ENCODE results near the gene ZNF574. TPM values are rescaled to one million over a fixed set of nuclear protein-coding genes. Genes with fewer than 3 reads are reported as not detected.

The ZNF574 gene
- polyA plus RNA-seq, 1 donor (not counting 4 experiments of a cell fraction or from before 2014, with no cell fraction given), result 6.8 TPM

GRCh38 chr19:42091300-42091699, 15.3 kb downstream of the ZNF574 start:
- no peak for TF ChIP-seq EZH2 (IDR thresholded peaks at IDR 0.05; ENCODE audit: low read length)
- no peak for TF ChIP-seq CTCF (optimal IDR thresholded peaks at IDR 0.05 in 1 of 3, IDR thresholded peaks at IDR 0.05 in 1 of 3, conservative IDR thresholded peaks at IDR 0.05 in 1 of 3; ENCODE audit: extremely low read depth in 1 of 3, insufficient read depth in 2 of 3, low read length in 3 of 3)
- H3K27me3 ChIP-seq (ENCODE audit: control insufficient read depth, extremely low read depth, insufficient read depth, low read length), result no peaks in the 10 kb centered on the region
- H3K27ac ChIP-seq (ENCODE audit: control insufficient read depth, insufficient read depth, low read length), result no peak overlapping the region
- H3K9ac ChIP-seq (ENCODE audit: control insufficient read depth, extremely low read depth, insufficient read depth, low read length), result no peak overlapping the region
- H3K9me3 ChIP-seq (ENCODE audit: control insufficient read depth, low read depth, low read length), result no peaks in the 10 kb centered on the region
- no peaks in the 10 kb centered on the region for H3K9me1 ChIP-seq (ENCODE audit: control insufficient read depth, extremely low read depth, insufficient read depth, low read length)
- H3K36me3 ChIP-seq (ENCODE audit: control insufficient read depth in 2 of 2, extremely low read depth in 1 of 2, insufficient read depth in 2 of 2, low read length in 2 of 2), result no peaks in the 10 kb centered on the region
- no peak overlapping the region for H3K4me2 ChIP-seq (ENCODE audit: control insufficient read depth, extremely low read depth, insufficient read depth, low read depth, low read length)
- H3K79me2 ChIP-seq (ENCODE audit: control insufficient read depth, insufficient read depth, low read length), result no peaks in the 10 kb centered on the region
- DNase-seq (ENCODE audit: low read depth, low spot score), result no peak
- no peaks in the 10 kb centered on the region for H4K20me1 ChIP-seq (ENCODE audit: control insufficient read depth, extremely low read depth, insufficient read depth, low read length)
- no peak overlapping the region for H3K4me3 ChIP-seq (ENCODE audit: control insufficient read depth in 2 of 3, extremely low read depth in 1 of 3, insufficient read depth in 2 of 3, low read depth in 1 of 3, low read length in 3 of 3)
- no peak for FAIRE-seq
- peaks cover 11% of the 10 kb centered on the region for H3K4me1 ChIP-seq (ENCODE audit: control insufficient read depth, extremely low read depth, insufficient read depth, low read length)
- H2AFZ ChIP-seq (ENCODE audit: control insufficient read depth, low read length), result no peak overlapping the region
- dilution Hi-C loops (cut with MboI; ENCODE audit: extremely low pct_ligation_motif_present, low sequenced_read_pairs), result no loop called here

DNA sequence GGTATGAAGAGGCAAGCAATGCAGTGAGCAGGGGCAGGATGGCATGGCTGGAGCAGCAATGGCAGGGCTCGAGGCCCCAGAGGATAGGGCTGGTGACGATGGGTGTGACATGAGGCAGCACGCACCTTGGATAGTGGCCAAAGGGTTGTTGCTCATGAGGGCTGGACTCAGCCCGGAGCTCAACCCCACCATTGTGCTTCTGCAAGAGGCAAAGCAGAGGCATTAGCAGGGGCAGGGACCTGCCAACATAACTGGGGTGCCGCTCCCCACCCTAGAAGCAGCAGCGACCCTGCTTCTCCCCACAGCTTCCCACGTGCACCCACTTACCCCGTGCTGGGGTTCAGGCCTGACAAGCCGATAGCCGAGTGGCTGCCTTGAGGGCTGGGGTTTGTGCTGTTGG, 15.8 kb downstream of the ZNF574 start:
- Histone ChIP-seq H4K20me1 (ENCODE audit: control insufficient read depth, extremely low read depth, insufficient read depth, low read length) (no peaks in the 10 kb centered on the region), H3K36me3 (ENCODE audit: control insufficient read depth in 2 of 2, extremely low read depth in 1 of 2, insufficient read depth in 2 of 2, low read length in 2 of 2) (no peaks in the 10 kb centered on the region), H3K9me3 (ENCODE audit: control insufficient read depth, low read depth, low read length) (no peaks in the 10 kb centered on the region), H3K4me2 (ENCODE audit: control insufficient read depth, extremely low read depth, insufficient read depth, low read depth, low read length) (no peak overlapping the region), H3K27ac (ENCODE audit: control insufficient read depth, insufficient read depth, low read length) (no peak overlapping the region), H3K4me3 (ENCODE audit: control insufficient read depth in 2 of 3, extremely low read depth in 1 of 3, insufficient read depth in 2 of 3, low read depth in 1 of 3, low read length in 3 of 3) (no peak overlapping the region), H3K9me1 (ENCODE audit: control insufficient read depth, extremely low read depth, insufficient read depth, low read length) (no peaks in the 10 kb centered on the region), H3K79me2 (ENCODE audit: control insufficient read depth, insufficient read depth, low read length) (no peaks in the 10 kb centered on the region), H3K27me3 (ENCODE audit: control insufficient read depth, extremely low read depth, insufficient read depth, low read length) (no peaks in the 10 kb centered on the region), H2AFZ (ENCODE audit: control insufficient read depth, low read length) (no peak overlapping the region), H3K4me1 (ENCODE audit: control insufficient read depth, extremely low read depth, insufficient read depth, low read length) (peaks cover 11% of the 10 kb centered on the region), H3K9ac (ENCODE audit: control insufficient read depth, extremely low read depth, insufficient read depth, low read length) (no peak overlapping the region)
- DNase-seq (ENCODE audit: low read depth, low spot score), result no peak
- no peak for TF ChIP-seq EZH2 (IDR thresholded peaks at IDR 0.05; ENCODE audit: low read length)
- no peak for TF ChIP-seq CTCF (optimal IDR thresholded peaks at IDR 0.05 in 1 of 3, IDR thresholded peaks at IDR 0.05 in 1 of 3, conservative IDR thresholded peaks at IDR 0.05 in 1 of 3; ENCODE audit: extremely low read depth in 1 of 3, insufficient read depth in 2 of 3, low read length in 3 of 3)
- dilution Hi-C loops (cut with MboI; ENCODE audit: extremely low pct_ligation_motif_present, low sequenced_read_pairs), result no loop called here
- no peak for FAIRE-seq

All from keratinocyte (primary cell).